Stomach (tissue), 4 donors: ENCODE data around the gene P4HA3.
"Not testable (repeated sequence)": the region's sequence is repeated elsewhere in the genome, so short reads cannot be mapped to it uniquely, and the experiment has no call there.

Experiments
- CTCF ChIP-seq, 7 experiments: fragments of 450-650 bp in 4 of 7; fragments of 200-600 bp in 3 of 7; sonication (generic) in 3 of 7; IDR thresholded peaks; one replicate each; pipeline ENCODE4 v1.5.1; 2016 to 2019; ENCODE audit warnings: antibody characterized with exemption in 7 of 7, control low read depth in 2 of 7, mild to moderate bottlenecking in 1 of 7
- POLR2A ChIP-seq, 4 donors: fragments of 450-650 bp; IDR thresholded peaks; one replicate each; pipeline ENCODE4 v1.6.1; 2016; ENCODE audit warnings: antibody characterized with exemption in 4 of 4, control low read depth in 2 of 4, mild to moderate bottlenecking in 1 of 4, moderate library complexity in 1 of 4
- POLR2AphosphoS5 ChIP-seq, 3 donors: sonication (generic); formaldehyde crosslinking; IDR thresholded peaks; one replicate each; pipeline ENCODE4 v1.6.1; 2016; ENCODE audit warnings: antibody characterized with exemption in 3 of 3

DNA sequence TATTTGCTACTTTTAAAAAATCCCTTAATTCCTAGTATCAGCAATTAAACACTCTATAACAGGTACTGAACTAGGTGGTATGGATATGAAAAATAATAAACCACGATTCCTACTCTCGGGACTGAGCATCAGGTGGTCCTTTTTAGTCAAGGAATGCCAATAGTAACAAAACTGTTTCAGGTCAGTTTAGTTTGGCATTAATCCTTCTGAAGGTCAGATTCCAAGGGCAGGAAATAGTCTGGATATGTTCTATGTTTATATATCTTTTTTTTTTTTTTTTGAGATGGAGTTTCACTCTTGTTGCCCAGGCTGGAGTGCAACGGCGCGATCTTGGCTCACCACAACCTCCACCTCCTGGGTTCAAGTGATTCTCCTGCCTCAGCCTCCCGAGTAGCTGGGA is 19.6 kb upstream of the P4HA3 start:
- TF ChIP-seq POLR2A, CTCF, POLR2AphosphoS5 (IDR thresholded peaks at IDR 0.05): not testable (repeated sequence)
